Measurements from ENCODE around the gene HLTF.

The HLTF gene

DNA sequence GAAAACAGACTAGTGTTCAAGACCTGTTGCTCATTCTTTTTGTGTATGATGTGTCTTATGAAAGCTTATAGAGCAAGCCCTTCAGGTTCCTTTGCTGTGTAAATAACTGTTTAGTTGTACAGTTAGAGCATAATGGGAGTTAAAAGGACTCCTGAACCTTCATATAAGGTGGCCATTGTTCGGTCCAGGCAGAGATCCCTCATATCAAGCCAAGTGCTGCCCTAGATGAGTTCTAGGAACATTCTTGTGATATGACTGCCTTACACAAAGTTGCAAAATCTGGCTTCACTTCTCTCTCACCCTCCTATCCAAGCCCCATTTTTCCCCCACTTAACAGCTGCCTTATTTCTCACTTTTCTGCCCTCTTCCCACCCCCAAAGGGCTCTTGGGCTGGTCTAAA is 68.1 kb downstream of the HLTF start:
- POLR2A ChIA-PET (ENCODE audit: low non-redundant PET): no interaction called here
- DNase-seq (ENCODE audit: low spot score): no peak
- TF ChIP-seq, protein P1, sequence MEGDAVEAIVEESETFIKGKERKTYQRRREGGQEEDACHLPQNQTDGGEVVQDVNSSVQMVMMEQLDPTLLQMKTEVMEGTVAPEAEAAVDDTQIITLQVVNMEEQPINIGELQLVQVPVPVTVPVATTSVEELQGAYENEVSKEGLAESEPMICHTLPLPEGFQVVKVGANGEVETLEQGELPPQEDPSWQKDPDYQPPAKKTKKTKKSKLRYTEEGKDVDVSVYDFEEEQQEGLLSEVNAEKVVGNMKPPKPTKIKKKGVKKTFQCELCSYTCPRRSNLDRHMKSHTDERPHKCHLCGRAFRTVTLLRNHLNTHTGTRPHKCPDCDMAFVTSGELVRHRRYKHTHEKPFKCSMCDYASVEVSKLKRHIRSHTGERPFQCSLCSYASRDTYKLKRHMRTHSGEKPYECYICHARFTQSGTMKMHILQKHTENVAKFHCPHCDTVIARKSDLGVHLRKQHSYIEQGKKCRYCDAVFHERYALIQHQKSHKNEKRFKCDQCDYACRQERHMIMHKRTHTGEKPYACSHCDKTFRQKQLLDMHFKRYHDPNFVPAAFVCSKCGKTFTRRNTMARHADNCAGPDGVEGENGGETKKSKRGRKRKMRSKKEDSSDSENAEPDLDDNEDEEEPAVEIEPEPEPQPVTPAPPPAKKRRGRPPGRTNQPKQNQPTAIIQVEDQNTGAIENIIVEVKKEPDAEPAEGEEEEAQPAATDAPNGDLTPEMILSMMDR (conservative IDR thresholded peaks at IDR 0.05; ENCODE audit: low read depth): no peak
- CTCF ChIA-PET: interaction anchor here (0.6 kb wide), 1 partner anchor 20 kb away, joined by 3 read pairs; no protein-coding TSS in a partner anchor
- no peak overlapping the region for H3K27ac ChIP-seq

DNA sequence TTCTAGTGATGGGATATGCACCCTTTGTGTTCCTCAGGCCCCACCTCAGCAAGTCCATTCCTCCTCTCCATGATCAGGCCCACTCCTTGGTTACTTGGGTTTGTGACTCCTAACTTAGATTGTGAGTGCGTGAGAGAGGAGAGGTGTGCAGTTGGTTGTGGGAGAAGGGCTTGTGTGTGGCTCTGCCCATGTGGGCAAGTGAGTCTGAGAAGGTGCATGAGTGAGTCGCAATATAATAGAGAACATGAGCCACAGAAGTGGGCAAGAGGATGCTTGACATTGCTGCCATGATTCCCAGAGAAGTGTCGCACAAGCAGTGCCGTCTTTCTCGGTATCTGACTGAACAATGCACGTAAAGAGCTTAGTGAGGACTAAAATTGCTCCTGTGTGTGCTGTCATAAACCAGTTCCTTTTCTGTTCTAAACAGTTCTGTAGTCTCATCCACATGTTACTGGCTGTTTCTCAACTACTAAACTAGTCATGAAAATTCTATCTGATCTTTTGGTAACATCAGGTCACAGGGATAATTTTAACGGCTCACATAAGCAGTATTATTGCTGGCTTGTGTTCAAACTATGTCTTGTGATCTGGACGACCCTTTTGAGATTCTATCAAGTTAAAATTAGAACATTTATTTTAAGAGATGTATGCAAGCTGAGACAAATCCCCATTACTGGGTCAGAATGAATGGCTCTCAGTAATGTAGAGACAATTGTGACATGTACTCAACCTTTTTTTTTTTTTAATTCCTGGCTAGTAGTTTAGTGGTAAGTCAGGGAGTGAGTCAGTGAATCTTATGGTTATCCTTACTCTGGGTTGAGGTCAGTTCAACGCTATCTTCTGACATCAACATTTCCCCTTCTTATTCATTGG is 69.4 kb downstream of the HLTF start:
- ChIA-PET CTCF (no interaction called here), POLR2A (ENCODE audit: low non-redundant PET) (no interaction called here)
- peak; percentile 41 for DNase-seq (ENCODE audit: low spot score)
- no peak overlapping the region; the same call in 1 of the 2 replicates for H3K27ac ChIP-seq
- TF ChIP-seq, protein P1 (conservative IDR thresholded peaks at IDR 0.05; ENCODE audit: low read depth): no peak

DNA sequence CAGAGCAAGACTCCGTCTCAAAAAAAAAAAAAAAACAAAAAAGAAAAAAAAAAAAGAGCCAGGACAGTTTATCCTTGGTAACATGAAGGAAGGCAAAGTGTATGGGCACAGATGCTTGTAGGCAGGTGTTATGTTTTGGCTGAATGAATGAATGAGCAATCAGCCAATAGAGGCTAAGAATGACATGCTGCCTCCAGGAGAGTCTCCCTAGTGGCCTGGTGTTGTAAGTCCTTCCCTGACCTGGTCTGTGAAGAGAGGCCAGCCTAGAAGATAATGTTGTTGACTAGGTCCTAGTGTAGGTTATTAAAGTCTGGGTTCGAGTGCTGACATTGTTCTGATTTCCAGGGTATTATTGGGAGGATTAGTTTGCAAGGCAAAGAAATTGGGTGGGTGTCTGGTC is 70.1 kb downstream of the HLTF start:
- TF ChIP-seq, protein P1 (conservative IDR thresholded peaks at IDR 0.05; ENCODE audit: low read depth): no peak
- H3K27ac ChIP-seq: no peak overlapping the region
- no peak for DNase-seq (ENCODE audit: low spot score)
- CTCF ChIA-PET: no interaction called here
- POLR2A ChIA-PET (ENCODE audit: low non-redundant PET): no interaction called here

DNA sequence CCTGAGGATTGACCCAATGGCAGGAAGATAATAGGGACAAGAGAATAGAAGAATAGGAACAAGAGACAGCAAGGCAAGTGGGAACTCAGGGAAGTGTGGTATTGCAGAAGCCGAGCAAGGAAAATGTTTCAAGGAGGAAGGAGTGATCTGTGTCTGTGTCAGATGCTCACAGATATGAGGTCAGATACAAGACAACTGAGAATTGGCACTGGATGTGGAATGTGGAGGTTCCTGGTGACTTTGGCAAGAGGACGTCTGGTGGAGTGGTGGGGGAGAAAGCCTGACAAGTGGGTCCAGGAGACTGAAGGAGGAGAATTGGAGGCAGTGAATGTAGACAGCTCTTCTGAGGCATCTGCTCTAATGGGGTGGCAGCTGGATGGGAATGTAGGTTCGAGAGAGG is 70.9 kb downstream of the HLTF start:
- ChIA-PET CTCF (no interaction called here), POLR2A (ENCODE audit: low non-redundant PET) (no interaction called here)
- H3K27ac ChIP-seq: no peak overlapping the region
- DNase-seq (ENCODE audit: low spot score): no peak
- TF ChIP-seq, protein P1 (conservative IDR thresholded peaks at IDR 0.05; ENCODE audit: low read depth): no peak

DNA sequence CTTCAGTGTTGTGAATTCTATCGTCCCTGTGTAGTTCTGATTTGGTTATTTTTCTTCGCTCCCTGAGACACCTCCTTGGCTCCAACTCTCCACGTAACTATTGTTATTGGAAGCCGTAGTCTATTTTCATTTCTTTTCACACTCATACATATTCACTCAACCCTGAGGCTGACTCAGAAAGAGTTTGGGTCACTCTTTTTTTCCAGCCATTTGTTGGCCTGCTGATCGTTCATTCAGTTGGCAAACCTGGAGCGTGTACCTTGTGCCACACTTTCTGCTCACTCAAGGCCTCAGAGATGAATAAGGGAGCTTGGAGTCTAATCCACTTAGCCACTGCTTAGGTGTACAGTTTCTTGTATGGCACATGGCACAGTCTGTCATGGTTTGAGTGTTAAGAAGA is 72.6 kb downstream of the HLTF start:
- H3K27ac ChIP-seq: no peak overlapping the region
- DNase-seq (ENCODE audit: low spot score): no peak
- POLR2A ChIA-PET (ENCODE audit: low non-redundant PET): no interaction called here

DNA sequence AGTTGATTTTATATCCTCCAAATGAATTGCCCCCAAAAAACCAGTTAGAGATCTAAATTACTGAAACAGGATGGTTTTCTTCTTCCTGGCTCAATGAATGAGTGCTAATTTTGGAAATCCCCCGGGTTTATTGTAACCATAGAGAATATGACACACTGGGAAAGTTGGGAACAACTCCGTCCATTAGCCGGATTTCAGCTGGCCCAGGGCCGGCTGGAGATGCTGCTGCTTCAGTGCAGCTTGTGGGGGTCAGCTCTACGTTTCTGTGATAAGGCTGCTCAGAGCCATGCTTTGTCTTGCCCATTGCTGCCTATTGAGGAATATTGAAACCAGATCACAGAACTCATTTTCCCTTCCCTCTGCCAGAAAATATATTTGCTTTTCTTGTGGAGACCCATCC is 74.7 kb downstream of the HLTF start:
- TF ChIP-seq, protein P1 (conservative IDR thresholded peaks at IDR 0.05; ENCODE audit: low read depth): no peak
- ChIA-PET CTCF (no interaction called here), POLR2A (ENCODE audit: low non-redundant PET) (no interaction called here)
- no peak overlapping the region for H3K27ac ChIP-seq
- DNase-seq (ENCODE audit: low spot score): no peak

More for the DNA sequence above, 72.6 kb downstream of the HLTF start:
- CTCF ChIA-PET: no interaction called here
- TF ChIP-seq, protein P1 (conservative IDR thresholded peaks at IDR 0.05; ENCODE audit: low read depth): no peak
